ENCODE data around the gene PROK2. TPM values are rescaled to one million over a fixed set of nuclear protein-coding genes. Genes with fewer than 3 reads are reported as not detected.
A peak's percentile ranks its signal among the peaks of the same experiment; 100 is the strongest.

The PROK2 gene
- total RNA-seq, 1 experiment from 2014 or later: not detected

DNA sequence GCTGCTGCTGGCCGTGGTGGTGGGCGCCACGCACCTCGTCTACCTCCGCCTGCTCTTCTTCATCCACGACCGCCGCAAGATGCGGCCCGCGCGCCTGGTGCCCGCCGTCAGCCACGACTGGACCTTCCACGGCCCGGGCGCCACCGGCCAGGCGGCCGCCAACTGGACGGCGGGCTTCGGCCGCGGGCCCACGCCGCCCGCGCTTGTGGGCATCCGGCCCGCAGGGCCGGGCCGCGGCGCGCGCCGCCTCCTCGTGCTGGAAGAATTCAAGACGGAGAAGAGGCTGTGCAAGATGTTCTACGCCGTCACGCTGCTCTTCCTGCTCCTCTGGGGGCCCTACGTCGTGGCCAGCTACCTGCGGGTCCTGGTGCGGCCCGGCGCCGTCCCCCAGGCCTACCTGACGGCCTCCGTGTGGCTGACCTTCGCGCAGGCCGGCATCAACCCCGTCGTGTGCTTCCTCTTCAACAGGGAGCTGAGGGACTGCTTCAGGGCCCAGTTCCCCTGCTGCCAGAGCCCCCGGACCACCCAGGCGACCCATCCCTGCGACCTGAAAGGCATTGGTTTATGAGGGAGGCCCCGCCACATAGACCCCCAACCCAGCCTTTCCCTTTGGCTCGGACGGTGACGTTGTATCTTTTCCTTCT lies 30.2 kb downstream of the PROK2 start:
- in situ Hi-C loops (cut with HindIII; ENCODE audit: low pct_unique_long_range_greater_than_20kb, low sequenced_read_pairs): no loop called here

DNA sequence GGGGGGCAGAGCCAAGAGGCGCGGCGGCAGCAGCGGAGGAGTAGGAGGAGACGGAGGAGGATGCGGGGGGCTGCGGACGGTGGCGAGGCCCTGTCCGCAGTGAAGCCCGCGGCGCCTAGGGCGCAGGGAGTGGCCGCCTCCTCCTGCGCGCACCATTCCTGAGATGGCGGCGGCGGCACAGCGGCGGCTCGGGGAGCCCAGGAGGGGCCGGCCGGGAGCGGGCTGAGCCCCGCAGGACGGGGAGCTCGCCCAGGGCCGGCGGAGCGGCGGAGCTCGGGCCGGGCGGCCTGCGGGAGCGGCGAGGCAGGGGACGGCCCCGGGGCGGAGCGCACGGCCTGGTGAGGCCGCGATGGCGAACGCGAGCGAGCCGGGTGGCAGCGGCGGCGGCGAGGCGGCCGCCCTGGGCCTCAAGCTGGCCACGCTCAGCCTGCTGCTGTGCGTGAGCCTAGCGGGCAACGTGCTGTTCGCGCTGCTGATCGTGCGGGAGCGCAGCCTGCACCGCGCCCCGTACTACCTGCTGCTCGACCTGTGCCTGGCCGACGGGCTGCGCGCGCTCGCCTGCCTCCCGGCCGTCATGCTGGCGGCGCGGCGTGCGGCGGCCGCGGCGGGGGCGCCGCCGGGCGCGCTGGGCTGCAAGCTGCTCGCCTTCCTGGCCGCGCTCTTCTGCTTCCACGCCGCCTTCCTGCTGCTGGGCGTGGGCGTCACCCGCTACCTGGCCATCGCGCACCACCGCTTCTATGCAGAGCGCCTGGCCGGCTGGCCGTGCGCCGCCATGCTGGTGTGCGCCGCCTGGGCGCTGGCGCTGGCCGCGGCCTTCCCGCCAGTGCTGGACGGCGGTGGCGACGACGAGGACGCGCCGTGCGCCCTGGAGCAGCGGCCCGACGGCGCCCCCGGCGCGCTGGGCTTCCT lies 31.0 kb downstream of the PROK2 start, which contains the start of gene GPR27:
Gene GPR27 (plus strand): TSS at position 155 of the 909 bp plus-strand sequence. CDS start 195 bp downstream, at position 350.
- no peak for DNase-seq (ENCODE audit: low read depth, low spot score)
- in situ Hi-C loops (cut with HindIII; ENCODE audit: low pct_unique_long_range_greater_than_20kb, low sequenced_read_pairs): no loop called here

More for the DNA sequence above, 30.2 kb downstream of the PROK2 start:
- DNase-seq (ENCODE audit: low read depth, low spot score): no peak

DNA sequence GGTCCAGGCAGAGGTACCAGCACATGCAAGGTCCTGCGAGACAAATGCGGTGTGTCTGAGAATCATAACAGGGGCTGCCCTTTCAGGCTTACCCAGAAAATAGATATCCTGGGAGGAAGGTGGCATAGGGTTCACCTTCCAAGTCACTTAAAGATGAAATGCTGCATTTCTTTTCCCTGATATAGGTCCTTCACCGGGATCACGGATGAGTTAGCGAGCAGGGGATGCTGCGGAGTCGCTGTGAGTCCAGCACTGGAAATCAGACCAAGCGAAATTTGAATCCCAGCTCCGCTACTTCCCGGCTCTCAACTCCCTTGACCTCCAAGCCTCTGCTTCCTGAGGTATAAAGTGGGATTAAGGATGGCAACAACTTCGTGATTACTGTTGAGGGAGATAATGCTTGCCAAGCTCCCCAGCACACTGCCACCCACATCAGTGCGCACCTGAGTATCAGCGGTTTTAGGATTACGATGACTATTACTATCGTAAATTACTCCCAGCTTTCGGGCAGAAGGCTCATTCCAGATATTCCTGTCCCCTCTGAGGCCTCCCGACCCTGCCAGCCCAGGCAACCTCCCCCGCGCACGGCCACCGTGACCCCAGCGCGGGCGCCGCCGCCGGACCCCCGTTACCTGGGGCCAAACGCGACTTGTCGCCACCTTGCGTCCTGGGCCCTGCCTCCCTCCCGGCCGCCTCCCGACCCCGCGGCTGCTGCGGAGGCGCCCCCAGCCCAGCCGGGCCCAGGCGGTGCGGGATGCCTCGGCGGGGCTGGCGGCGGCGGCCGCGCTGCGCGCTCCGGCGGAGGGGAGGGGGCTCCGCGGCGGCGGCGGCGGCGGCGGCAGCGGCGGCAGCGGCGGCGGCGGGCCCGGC lies 31.9 kb downstream of the PROK2 start:
- no peak for DNase-seq (ENCODE audit: low read depth, low spot score)
- in situ Hi-C loops (cut with HindIII; ENCODE audit: low pct_unique_long_range_greater_than_20kb, low sequenced_read_pairs): no loop called here

DNA sequence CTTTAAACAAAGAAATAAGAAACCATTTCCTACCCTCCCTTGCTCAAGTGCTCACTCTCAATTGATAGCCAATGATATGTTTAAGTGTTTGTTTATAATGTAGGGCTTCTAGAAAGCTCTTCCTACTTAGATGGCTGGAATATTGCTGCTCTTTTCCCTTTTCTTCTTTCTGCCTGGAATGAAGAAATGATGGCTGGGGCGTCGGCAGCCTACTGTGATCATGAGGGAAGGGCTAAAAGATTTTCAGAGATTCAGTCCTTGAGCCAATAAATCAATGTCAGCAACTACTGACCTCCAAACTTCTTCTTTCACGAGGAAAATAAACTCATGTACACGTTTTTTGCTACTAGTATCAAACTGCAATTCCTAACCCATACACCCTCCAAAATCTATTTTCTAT lies 33.3 kb downstream of the PROK2 start:
- no peak for DNase-seq (ENCODE audit: low read depth, low spot score)
- in situ Hi-C loops (cut with HindIII; ENCODE audit: low pct_unique_long_range_greater_than_20kb, low sequenced_read_pairs): no loop called here

DNA sequence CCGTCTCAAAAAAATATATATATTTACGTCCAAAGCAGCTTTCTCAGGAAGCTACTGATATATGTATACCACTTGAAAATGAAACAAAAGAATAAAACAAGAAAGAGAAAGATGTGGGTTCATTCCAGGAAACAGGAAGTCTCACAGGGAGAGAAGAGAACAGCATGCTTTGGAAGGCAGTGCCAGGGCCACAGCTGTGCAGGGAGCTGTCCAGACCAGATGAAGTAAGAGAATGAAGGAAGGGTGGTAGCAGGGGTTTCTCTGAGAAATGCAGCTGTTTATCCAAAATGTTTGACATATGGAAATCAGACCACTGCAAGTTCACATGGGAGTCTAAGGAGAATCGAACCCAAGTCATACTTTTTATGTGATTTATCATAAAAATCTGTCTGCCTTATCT lies 40.2 kb downstream of the PROK2 start:
- in situ Hi-C loops (cut with HindIII; ENCODE audit: low pct_unique_long_range_greater_than_20kb, low sequenced_read_pairs): no loop called here
- no peak for DNase-seq (ENCODE audit: low read depth, low spot score)

DNA sequence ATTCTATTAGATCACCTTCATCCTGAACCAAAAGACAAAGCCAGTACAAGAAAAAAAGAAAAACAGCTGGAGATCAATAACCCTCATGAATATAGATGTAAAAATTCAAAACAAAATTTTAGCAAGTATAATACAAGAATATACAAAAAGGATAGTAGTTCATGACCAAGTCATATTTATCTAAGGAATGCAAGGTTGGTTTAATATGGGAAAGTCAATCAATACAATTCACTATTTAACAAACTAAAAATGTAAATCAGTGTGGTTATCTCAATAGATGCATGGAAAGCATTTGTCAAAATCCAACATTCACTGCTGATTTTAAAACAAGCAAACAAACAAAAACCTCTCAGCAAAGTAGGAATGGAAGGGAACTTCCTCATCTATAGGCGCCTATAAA lies 42.3 kb downstream of the PROK2 start:
- DNase-seq (ENCODE audit: low read depth, low spot score): no peak
- in situ Hi-C loops (cut with HindIII; ENCODE audit: low pct_unique_long_range_greater_than_20kb, low sequenced_read_pairs): no loop called here

DNA sequence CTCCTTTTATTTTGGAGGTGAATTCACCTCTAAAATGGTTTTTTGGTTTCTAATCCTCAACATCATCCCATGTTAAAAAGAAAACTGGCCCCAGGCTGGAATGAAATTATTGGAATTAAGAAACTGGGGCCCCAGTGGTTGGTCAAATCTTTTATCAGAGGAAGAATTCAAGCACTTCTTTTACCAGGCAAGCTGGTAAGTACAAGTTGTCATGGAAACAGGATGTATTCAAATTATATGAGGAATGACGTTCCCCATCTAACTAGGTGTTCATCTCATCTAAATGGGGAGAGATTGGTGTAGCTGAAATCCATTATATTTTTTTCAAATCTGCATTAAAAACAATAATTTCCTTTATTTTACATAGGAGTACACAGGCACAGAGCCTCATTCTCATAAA lies 50.1 kb downstream of the PROK2 start:
- DNase-seq (ENCODE audit: low read depth, low spot score): no peak
- in situ Hi-C loops (cut with HindIII; ENCODE audit: low pct_unique_long_range_greater_than_20kb, low sequenced_read_pairs): no loop called here

DNA sequence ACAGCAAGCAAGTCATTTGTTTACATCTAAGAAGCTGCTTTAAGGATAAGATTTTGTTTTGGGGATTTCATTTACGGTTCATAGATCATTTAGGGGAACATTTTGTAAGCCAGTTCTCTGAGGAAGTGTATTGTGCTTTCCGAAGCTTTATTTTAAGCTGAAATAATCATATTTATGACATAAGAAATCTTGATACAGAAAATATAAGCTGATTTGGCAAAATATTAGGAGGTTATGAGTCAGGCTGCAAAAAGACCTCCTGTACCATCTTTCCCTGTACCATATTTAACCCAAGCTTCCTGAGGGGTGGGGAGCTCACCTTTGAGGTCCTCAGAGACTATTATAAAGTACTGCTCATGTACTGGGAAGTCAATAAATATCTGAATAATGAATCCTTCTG lies 51.6 kb downstream of the PROK2 start:
- DNase-seq (ENCODE audit: low read depth, low spot score): no peak
- in situ Hi-C loops (cut with HindIII; ENCODE audit: low pct_unique_long_range_greater_than_20kb, low sequenced_read_pairs): no loop called here

DNA sequence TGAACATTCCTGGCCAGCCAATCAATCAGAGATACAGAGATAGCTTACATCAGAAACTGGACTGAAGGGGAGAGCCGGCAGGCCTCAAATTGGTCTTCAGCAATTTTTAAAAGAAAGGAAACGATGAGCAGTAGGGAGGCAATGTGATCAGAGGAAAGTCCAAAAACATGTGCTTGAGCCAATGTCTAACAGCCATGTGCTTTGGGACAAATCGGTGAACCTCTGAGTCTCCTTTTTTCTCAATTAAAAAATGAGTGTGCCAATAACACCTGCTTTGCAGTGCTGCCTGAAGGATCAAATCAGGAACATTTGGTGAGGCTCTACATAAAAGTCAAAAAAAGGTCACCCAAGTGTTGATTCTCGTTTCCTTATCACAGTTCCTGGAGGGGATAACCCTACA lies 52.3 kb downstream of the PROK2 start:
- DNase-seq (ENCODE audit: low read depth, low spot score): no peak
- in situ Hi-C loops (cut with HindIII; ENCODE audit: low pct_unique_long_range_greater_than_20kb, low sequenced_read_pairs): no loop called here

DNA sequence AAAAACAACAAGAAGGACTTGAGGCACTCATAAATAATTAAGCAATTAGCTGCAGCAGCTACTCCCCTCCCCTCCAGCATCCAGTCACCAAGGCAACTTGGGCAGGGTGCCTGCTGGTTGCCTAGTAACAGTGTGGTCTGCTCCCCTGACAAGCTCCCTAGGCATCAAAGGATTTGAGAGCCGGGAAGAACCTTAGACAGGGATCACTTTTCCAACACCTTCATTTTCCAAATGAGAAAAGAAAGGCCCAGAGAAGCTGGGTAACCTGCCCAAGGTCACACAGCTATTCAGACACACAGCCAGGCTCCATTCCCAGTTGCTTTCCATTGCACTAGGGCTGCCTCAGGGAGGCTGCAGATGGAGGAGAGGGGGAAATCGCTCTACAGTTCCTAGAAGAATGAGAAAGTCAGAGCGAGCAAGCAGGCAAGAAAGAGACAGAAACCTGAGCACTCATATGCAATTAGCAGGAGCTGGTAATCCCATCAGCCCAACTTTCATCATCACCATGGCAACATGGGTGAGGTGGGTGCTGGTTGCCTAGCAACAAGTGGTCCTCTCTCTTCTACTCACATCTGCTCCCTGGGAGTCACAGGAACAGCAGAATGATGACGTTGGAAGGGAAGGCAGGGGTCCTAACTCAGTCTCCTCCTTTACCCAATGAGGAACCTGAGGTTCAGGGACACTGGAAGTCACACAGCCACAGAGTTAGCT lies 56.2 kb downstream of the PROK2 start:
- peak; percentile 44 for DNase-seq (ENCODE audit: low read depth, low spot score)
- in situ Hi-C loops (cut with HindIII; ENCODE audit: low pct_unique_long_range_greater_than_20kb, low sequenced_read_pairs): no loop called here

DNA sequence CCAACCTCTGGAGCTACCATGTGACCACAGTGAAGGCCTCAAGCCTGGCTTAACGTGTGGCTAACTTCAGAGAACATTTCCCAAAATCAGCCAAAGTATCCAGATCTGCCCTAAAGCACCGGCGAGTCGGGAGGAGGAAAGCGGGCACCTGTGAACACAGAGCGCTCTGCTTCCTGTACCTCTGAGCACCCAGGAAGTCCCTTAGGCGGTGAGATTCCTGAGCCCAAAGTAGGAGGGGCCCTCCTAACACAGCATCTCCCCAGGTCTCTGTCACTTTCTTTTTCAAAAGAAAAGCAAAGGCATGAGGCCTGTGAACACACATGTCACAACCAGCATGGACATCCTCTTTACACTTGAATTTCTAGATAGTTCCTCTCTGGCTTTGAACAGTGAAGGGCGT lies 58.8 kb downstream of the PROK2 start:
- in situ Hi-C loops (cut with HindIII; ENCODE audit: low pct_unique_long_range_greater_than_20kb, low sequenced_read_pairs): no loop called here
- DNase-seq (ENCODE audit: low read depth, low spot score): no peak

DNA sequence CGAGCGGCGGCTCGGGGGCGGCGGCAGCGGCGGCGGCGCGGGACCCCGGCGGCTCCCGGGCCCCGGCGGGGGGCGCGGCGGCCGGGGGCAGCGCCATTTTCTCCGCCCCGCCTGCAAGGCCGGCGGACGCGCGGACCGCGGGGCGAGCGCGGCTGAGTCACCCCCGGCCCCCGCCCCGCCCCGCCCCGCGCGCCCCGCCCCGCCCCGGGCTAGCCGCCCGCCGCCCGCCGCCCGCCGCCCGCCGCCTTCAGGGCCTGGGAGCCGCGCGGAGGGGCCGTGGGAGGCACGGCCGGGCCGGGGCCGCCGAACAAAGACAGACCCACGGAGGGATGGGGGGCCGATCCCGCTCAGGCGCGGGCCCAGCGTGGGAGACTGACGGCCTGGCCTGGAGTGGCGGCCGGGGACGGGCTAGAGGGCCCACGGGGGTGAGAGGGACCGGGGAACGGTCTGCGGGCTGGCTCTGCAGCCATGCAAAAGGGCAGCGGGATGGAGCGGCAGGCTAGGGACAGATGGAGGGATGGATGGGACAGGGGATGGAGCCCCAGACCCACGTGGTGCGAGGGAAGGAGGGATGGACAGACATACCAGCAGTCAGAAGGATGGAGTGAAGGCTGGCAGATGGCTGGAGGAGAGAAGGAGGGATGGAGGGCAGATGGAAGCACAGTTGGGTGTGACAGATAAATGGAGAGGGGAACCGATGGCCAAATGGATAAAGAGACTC lies 59.5 kb downstream of the PROK2 start, which contains the start of gene EIF4E3:
Gene EIF4E3 (minus strand): TSS at position 132 of the 721 bp plus-strand sequence. CDS start 35 bp downstream, at position 97.
- peak; percentile 14 for DNase-seq (ENCODE audit: low read depth, low spot score)
- in situ Hi-C loops (cut with HindIII; ENCODE audit: low pct_unique_long_range_greater_than_20kb, low sequenced_read_pairs): no loop called here

DNA sequence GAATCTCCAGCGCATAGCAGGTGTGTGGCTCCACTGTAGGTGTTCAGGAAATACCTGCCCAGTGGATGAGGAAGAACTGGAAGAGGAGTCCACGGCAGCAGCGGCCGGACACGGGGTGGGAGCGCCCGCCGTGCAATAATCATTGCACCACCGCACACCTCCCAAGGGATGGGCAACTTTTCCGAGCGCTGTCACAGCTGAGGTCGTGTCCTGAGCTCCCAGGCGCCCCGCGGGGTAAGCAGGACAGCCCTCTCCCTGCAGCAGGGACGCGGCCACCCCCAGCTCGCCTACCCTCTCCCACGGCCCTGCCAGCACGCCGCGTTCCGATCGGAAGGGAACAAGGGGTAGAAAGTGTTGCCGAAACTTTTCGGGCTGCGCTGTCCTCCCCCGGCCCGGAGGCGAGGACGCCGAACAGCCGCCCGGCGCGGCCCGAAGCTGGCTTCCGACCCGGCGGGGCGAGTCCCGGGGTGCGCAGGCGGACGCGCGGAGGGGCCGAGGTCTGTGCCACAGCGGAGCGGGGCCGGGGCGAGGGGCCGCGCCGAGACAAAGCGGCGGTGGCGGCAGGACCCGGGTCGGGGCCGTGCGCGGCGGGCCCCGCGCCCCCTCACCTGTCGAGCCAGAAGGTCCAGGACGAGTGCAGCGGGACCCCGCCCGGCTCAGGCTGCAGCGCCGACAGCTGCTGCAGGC lies 60.2 kb downstream of the PROK2 start:
- in situ Hi-C loops (cut with HindIII; ENCODE audit: low pct_unique_long_range_greater_than_20kb, low sequenced_read_pairs): no loop called here
- DNase-seq (ENCODE audit: low read depth, low spot score): peak; percentile 9

DNA sequence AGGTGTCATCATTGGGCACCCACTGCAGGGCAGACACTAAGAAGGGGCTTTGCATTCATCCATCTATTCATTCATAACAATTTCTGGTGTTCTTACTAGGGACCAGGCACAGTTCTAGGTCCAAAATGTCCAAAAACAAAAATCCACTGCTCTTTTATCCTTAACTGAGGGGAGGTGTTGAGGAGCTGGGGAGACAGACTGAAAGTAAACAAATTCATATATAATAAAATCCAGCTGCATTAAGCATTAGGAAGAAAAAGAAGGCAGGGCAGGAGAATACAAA lies 60.8 kb downstream of the PROK2 start:
- no peak for DNase-seq (ENCODE audit: low read depth, low spot score)
- in situ Hi-C loops (cut with HindIII; ENCODE audit: low pct_unique_long_range_greater_than_20kb, low sequenced_read_pairs): no loop called here

DNA sequence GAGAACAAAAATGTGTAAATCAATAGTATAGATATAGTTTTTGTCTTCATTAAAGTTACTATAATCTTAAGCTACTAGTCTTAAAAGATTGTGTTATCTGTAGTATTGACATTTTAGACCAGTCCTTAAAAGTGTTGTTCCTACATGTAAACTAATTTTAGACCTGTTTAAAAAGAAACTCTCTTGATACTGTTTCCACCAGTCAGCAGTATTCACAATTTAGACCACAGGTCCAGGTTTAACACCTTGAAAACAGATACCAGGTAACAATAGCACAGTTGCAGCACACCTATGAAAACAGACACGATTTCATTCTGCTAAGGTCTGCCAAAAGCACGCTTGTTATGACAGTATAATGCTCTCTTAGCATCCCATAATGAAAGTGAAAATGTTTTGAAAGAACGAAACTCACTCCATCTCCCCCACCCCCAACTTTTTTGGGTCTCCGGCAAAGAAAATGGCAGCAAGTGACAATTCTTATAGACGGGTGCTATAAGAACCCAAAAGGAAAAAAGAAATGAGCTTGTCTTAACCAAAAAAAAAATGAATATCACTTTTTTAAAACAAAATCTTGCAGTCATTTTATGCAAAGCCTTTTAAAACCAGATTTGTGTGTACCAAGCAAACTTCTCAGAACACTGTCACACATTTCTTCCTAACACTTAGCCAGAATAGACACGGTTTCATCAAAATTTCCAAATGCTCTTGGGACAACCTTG lies 61.3 kb downstream of the PROK2 start:
- no peak for DNase-seq (ENCODE audit: low read depth, low spot score)
- in situ Hi-C loops (cut with HindIII; ENCODE audit: low pct_unique_long_range_greater_than_20kb, low sequenced_read_pairs): no loop called here

DNA sequence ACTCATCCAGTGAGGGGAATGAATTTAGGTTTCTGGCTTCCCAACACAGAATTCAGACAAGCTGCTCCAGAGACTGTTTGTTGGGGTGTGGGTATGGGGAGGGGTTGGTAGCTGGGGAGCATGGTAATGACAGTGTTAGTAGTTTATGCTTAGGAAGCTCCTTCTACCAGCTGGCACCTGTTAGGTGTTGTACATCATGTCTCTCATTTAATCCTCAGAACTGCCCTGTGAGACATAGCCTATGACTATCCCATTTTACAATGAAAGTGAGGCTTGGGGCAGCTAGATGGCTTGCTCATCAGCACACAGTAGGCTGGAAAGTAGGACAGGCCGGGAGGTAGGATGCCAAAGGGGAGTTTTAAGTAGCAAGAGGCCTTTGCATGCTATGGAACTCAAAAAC lies 62.3 kb downstream of the PROK2 start:
- no peak for DNase-seq (ENCODE audit: low read depth, low spot score)
- in situ Hi-C loops (cut with HindIII; ENCODE audit: low pct_unique_long_range_greater_than_20kb, low sequenced_read_pairs): no loop called here
